ENCODE results near the gene SCFD2. TPM values are rescaled to one million over a fixed set of nuclear protein-coding genes. Genes with fewer than 3 reads are reported as not detected.

Gene SCFD2
- total and polyA plus RNA-seq, 4 donors: 4.3 to 28.8 (median 7.4) TPM

DNA sequence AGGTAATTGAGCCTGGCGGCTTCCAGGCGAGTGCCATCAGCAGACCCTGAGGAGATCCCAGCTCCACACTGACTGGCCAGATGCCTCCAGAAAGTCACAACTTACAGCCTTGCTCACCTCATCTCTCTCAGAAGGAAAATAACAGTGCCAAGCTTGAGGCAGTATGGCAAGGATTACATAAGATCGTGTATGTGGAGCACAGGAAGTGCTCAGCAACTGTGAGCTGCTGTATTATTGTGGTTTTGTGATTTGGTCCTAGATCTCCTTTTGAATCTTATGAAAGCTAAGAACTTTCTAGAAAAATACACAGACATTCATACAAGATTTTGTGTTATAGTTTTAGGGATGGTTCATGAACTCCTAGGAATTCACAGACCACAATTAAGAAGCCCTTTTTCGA is 489.8 kb downstream of the SCFD2 start:
- DNase-seq (ENCODE audit: low spot score): no peak

DNA sequence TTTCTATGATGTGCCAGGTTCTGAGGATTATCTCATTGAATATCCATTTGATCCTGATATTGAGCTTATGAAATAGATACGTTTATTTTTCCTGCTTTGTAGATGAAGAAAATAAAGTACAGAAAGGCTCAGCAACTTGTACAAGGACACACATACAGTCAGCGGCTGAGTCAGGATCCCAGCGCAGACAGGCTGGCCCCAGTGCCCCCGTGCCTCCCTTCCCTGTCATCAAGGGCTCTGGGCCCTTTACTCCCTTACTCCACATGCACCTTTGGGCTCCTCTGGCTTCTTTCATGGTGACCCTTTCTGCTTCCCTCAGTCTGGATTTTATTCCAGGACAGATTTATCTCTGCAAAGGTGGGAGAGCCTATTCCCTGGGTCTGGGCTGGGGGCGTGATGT is 490.9 kb downstream of the SCFD2 start:
- no peaks in the 10 kb centered on the region for H3K27me3 ChIP-seq (ENCODE audit: control insufficient read depth in 4 of 4, insufficient read depth in 4 of 4, low read length in 3 of 4)
- H3K9me3 ChIP-seq (ENCODE audit: control insufficient read depth in 4 of 4, low read length in 3 of 4): no peaks in the 10 kb centered on the region
- no peak overlapping the region for H3K9ac ChIP-seq (ENCODE audit: low read depth in 1 of 2, low read length in 2 of 2)
- peaks cover 0 to 1% (median 0%) of the 10 kb centered on the region in 4 donors for H3K36me3 ChIP-seq (ENCODE audit: control insufficient read depth in 4 of 4, insufficient read depth in 3 of 4, low read depth in 1 of 4, low read length in 3 of 4)
- H3K4me3 ChIP-seq (ENCODE audit: low read depth in 1 of 3, low read length in 3 of 3): no peak overlapping the region
- 95% methylated on average over 5 of the region's 5 CpGs for WGBS
- no peak for DNase-seq (ENCODE audit: low spot score)
- no peaks in the 10 kb centered on the region for H3K4me1 ChIP-seq (ENCODE audit: control insufficient read depth in 4 of 4, insufficient read depth in 4 of 4, low read length in 3 of 4)
- H3K27ac ChIP-seq (ENCODE audit: low read depth in 1 of 2, low read length in 2 of 2): no peak overlapping the region
- TF ChIP-seq RXRA (IDR thresholded peaks at IDR 0.05): no peak
- TF ChIP-seq HNF4G (IDR thresholded peaks at IDR 0.05): no peak
- no peak for TF ChIP-seq FOXA2 (IDR thresholded peaks at IDR 0.05)
- no peak for TF ChIP-seq FOXA1 (IDR thresholded peaks at IDR 0.05)
- no peak for TF ChIP-seq RAD21 (IDR thresholded peaks at IDR 0.05)
- TF ChIP-seq, protein P1, sequence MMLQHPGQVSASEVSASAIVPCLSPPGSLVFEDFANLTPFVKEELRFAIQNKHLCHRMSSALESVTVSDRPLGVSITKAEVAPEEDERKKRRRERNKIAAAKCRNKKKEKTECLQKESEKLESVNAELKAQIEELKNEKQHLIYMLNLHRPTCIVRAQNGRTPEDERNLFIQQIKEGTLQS (IDR thresholded peaks at IDR 0.05): no peak
- no peak for TF ChIP-seq EGR1 (IDR thresholded peaks at IDR 0.05; ENCODE audit: low read depth in 2 of 2)
- no peak for TF ChIP-seq TAF1 (conservative IDR thresholded peaks at IDR 0.05)
- TF ChIP-seq, protein P2, sequence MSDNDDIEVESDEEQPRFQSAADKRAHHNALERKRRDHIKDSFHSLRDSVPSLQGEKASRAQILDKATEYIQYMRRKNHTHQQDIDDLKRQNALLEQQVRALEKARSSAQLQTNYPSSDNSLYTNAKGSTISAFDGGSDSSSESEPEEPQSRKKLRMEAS (IDR thresholded peaks at IDR 0.05): no peak
- no peak for TF ChIP-seq YY1 (IDR thresholded peaks at IDR 0.05)
- TF ChIP-seq, protein P3, sequence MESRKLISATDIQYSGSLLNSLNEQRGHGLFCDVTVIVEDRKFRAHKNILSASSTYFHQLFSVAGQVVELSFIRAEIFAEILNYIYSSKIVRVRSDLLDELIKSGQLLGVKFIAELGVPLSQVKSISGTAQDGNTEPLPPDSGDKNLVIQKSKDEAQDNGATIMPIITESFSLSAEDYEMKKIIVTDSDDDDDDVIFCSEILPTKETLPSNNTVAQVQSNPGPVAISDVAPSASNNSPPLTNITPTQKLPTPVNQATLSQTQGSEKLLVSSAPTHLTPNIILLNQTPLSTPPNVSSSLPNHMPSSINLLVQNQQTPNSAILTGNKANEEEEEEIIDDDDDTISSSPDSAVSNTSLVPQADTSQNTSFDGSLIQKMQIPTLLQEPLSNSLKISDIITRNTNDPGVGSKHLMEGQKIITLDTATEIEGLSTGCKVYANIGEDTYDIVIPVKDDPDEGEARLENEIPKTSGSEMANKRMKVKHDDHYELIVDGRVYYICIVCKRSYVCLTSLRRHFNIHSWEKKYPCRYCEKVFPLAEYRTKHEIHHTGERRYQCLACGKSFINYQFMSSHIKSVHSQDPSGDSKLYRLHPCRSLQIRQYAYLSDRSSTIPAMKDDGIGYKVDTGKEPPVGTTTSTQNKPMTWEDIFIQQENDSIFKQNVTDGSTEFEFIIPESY (IDR thresholded peaks at IDR 0.05): no peak
- TF ChIP-seq GABPA (IDR thresholded peaks at IDR 0.05 in 1 of 2, conservative IDR thresholded peaks at IDR 0.05 in 1 of 2): no peak

More for the DNA sequence above, 489.8 kb downstream of the SCFD2 start:
- no peak overlapping the region for H3K27ac ChIP-seq (ENCODE audit: low read depth in 1 of 2, low read length in 2 of 2)
- no peak overlapping the region for H3K9ac ChIP-seq (ENCODE audit: low read depth in 1 of 2, low read length in 2 of 2)
- H3K4me3 ChIP-seq (ENCODE audit: low read depth in 1 of 3, low read length in 3 of 3): no peak overlapping the region
- TF ChIP-seq, protein P4, sequence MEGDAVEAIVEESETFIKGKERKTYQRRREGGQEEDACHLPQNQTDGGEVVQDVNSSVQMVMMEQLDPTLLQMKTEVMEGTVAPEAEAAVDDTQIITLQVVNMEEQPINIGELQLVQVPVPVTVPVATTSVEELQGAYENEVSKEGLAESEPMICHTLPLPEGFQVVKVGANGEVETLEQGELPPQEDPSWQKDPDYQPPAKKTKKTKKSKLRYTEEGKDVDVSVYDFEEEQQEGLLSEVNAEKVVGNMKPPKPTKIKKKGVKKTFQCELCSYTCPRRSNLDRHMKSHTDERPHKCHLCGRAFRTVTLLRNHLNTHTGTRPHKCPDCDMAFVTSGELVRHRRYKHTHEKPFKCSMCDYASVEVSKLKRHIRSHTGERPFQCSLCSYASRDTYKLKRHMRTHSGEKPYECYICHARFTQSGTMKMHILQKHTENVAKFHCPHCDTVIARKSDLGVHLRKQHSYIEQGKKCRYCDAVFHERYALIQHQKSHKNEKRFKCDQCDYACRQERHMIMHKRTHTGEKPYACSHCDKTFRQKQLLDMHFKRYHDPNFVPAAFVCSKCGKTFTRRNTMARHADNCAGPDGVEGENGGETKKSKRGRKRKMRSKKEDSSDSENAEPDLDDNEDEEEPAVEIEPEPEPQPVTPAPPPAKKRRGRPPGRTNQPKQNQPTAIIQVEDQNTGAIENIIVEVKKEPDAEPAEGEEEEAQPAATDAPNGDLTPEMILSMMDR (IDR thresholded peaks at IDR 0.05; ENCODE audit: low read depth, low read length, missing input control): no peak
- TF ChIP-seq, protein P2 (IDR thresholded peaks at IDR 0.05): no peak
- no peak for TF ChIP-seq YY1 (IDR thresholded peaks at IDR 0.05)
- TF ChIP-seq FOXA1 (IDR thresholded peaks at IDR 0.05): no peak
- TF ChIP-seq RXRA (IDR thresholded peaks at IDR 0.05): no peak
- TF ChIP-seq, protein P1 (IDR thresholded peaks at IDR 0.05): no peak
- TF ChIP-seq, protein P5, sequence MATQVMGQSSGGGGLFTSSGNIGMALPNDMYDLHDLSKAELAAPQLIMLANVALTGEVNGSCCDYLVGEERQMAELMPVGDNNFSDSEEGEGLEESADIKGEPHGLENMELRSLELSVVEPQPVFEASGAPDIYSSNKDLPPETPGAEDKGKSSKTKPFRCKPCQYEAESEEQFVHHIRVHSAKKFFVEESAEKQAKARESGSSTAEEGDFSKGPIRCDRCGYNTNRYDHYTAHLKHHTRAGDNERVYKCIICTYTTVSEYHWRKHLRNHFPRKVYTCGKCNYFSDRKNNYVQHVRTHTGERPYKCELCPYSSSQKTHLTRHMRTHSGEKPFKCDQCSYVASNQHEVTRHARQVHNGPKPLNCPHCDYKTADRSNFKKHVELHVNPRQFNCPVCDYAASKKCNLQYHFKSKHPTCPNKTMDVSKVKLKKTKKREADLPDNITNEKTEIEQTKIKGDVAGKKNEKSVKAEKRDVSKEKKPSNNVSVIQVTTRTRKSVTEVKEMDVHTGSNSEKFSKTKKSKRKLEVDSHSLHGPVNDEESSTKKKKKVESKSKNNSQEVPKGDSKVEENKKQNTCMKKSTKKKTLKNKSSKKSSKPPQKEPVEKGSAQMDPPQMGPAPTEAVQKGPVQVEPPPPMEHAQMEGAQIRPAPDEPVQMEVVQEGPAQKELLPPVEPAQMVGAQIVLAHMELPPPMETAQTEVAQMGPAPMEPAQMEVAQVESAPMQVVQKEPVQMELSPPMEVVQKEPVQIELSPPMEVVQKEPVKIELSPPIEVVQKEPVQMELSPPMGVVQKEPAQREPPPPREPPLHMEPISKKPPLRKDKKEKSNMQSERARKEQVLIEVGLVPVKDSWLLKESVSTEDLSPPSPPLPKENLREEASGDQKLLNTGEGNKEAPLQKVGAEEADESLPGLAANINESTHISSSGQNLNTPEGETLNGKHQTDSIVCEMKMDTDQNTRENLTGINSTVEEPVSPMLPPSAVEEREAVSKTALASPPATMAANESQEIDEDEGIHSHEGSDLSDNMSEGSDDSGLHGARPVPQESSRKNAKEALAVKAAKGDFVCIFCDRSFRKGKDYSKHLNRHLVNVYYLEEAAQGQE (IDR thresholded peaks at IDR 0.05): no peak
- no peak for TF ChIP-seq SP1 (IDR thresholded peaks at IDR 0.05)
- TF ChIP-seq FOXA2 (IDR thresholded peaks at IDR 0.05): no peak
- TF ChIP-seq, protein P3 (IDR thresholded peaks at IDR 0.05): no peak
- no peak for TF ChIP-seq HNF4G (IDR thresholded peaks at IDR 0.05)
- TF ChIP-seq EGR1 (IDR thresholded peaks at IDR 0.05; ENCODE audit: low read depth in 2 of 2): no peak
- no peak for TF ChIP-seq GABPA (IDR thresholded peaks at IDR 0.05 in 1 of 2, conservative IDR thresholded peaks at IDR 0.05 in 1 of 2)
- TF ChIP-seq HNF4A (conservative IDR thresholded peaks at IDR 0.05): no peak
- no peak for TF ChIP-seq RAD21 (IDR thresholded peaks at IDR 0.05)
- H3K27me3 ChIP-seq (ENCODE audit: control insufficient read depth in 4 of 4, insufficient read depth in 4 of 4, low read length in 3 of 4): no peaks in the 10 kb centered on the region
- H3K36me3 ChIP-seq (ENCODE audit: control insufficient read depth in 4 of 4, insufficient read depth in 3 of 4, low read depth in 1 of 4, low read length in 3 of 4): peaks cover 0 to 1% (median 0%) of the 10 kb centered on the region in 4 donors
- WGBS: 92% methylated on average over 4 of the region's 4 CpGs
- H3K4me1 ChIP-seq (ENCODE audit: control insufficient read depth in 4 of 4, insufficient read depth in 4 of 4, low read length in 3 of 4): no peaks in the 10 kb centered on the region
- no peaks in the 10 kb centered on the region for H3K9me3 ChIP-seq (ENCODE audit: control insufficient read depth in 4 of 4, low read length in 3 of 4)
